Heart left ventricle (tissue), 16 donors: ENCODE data around the gene GNAO1. TPM values are rescaled to one million over a fixed set of nuclear protein-coding genes. Genes with fewer than 3 reads are reported as not detected.

ENCODE experiments used
- ATAC-seq, 4 donors: fragments of 200-7000 bp; cut with Tn5 transposase; one replicate each; pipeline ENCODE4 v1.9.1; 2020 to 2022; ENCODE audit warnings: moderate library complexity in 4 of 4, mild to moderate bottlenecking in 3 of 4, moderate number of reproducible peaks in 1 of 4
- DNase-seq, 5 donors: peaks; one replicate each; pipeline ENCODE4 v3.0.0-alpha.2; 2020
- H3K27ac ChIP-seq, 12 donors: fragments of 200-600 bp; sonication (generic) in 4 of 12; one replicate each; pipeline versions ENCODE4 v1.5.0 to v1.8.0; 2016 to 2022; ENCODE audit warnings: mild to moderate bottlenecking in 2 of 12
- H3K27me3 ChIP-seq, 9 donors: fragments of 200-600 bp; sonication (generic) in 2 of 9; one replicate each; pipeline versions ENCODE4 v1.5.1 to v1.8.0; 2016 to 2022; ENCODE audit warnings: mild to moderate bottlenecking in 3 of 9
- H3K36me3 ChIP-seq, 9 donors: fragments of 200-600 bp; sonication (generic) in 2 of 9; one replicate each; pipeline versions ENCODE4 v1.5.0 to v1.8.0; 2018 to 2022; ENCODE audit warnings: mild to moderate bottlenecking in 2 of 9
- H3K4me1 ChIP-seq, 12 donors: fragments of 200-600 bp; sonication (generic) in 4 of 12; one replicate each; pipeline versions ENCODE4 v1.5.0 to v1.8.0; 2016 to 2022; ENCODE audit warnings: mild to moderate bottlenecking in 3 of 12
- H3K4me3 ChIP-seq, 12 donors: fragments of 200-600 bp; sonication (generic) in 4 of 12; one replicate each; pipeline versions ENCODE4 v1.5.0 to v1.8.0; 2017 to 2022; ENCODE audit warnings: mild to moderate bottlenecking in 9 of 12, moderate library complexity in 4 of 12
- H3K9me3 ChIP-seq, 12 donors: fragments of 200-600 bp; sonication (generic) in 4 of 12; one replicate each; pipeline versions ENCODE4 v1.5.0 to v1.8.0; 2016 to 2022; ENCODE audit warnings: mild to moderate bottlenecking in 1 of 12
- POLR2A ChIP-seq, 2 donors: fragments of 450-650 bp; IDR thresholded peaks; one replicate each; pipeline ENCODE4 v1.6.1; 2017; ENCODE audit warnings: antibody characterized with exemption in 2 of 2, mild to moderate bottlenecking in 2 of 2, moderate library complexity in 2 of 2
- WGBS, 4 donors: extraction: QIAGEN DNeasy Blood & Tissue Kit in 2 of 4; methylation state at CpG; one replicate each; pipeline versions ENCODE4 v1.1.5 to v1.1.7; 2013 to 2018; 5-methylcytosine and 5-hydroxymethylcytosine counted together
- intact Hi-C, 10 donors: fragments of 100-400 bp; cut with DNase I; formaldehyde crosslinking; loops; one replicate each; pipeline versions ENCODE4 v1.11.1 to v1.14.2; 2022
- polyA plus RNA-seq, 2 donors: library from polyadenylated mRNA; stranded (reverse); fragments of 200-250 nt; gene quantifications; one replicate each; pipeline ENCODE4 v1.2.3, GENCODE V29; 2013
- total RNA-seq, 9 donors: library from RNA; depleted of rRNA in 2 of 9; stranded (reverse); fragments of >200 nt in 2 of 9; fragmentation: NEBNext Ultra II Directional in 3 of 9; extraction: Animal tissue kit (Norgen Biotek cat#: 25700) in 3 of 9; gene quantifications; one replicate each; pipeline versions ENCODE4 v1.1.0 to v1.2.4, GENCODE V29; 2016 to 2023
- TF ChIP-seq, protein P1 (sequence below), 12 donors: fragments of 200-600 bp; sonication (generic) in 4 of 12; IDR thresholded peaks; one replicate each; pipeline versions ENCODE4 v1.5.0 to v1.8.0; 2018 to 2022; ENCODE audit warnings: antibody characterized with exemption in 12 of 12, mild to moderate bottlenecking in 5 of 12
- donor health status: ischemic (EF 13 %, LVEDD 7.1; RV severe dilation, severe dysfunction).
- donor health status: healthy with polysubstance abuse.
- donor health status: DM: no; HTN: yes; CAD: no.
- donor health status: DM: no; HTN: no; CAD: no.
- donor health status: ischemic (EF 25% LVEDD 6.9; RV normal size, moderate dysfunction).
- donor health status: ischemic (EF 25% LVEDD 5.7; RV mildly dilated, moderate dysfunction).
- donor health status: healthy.
- donor health status: DM: yes; HTN: yes; CAD: no.
- donor health status: ischemic (EF 35%, LVEDD 5.7; RV mildly dilated, moderate dysfunction).
- donor health status: nonischemic (EF 11% LVEDD 7.7; RV severe dilation, severe dysfunction).
- donor health status: DM: yes; HTN: yes; CAD: no.
- donor health status: PGD.
- donor health status: ischemic (EF 29% LVEDD 5.4; RV normal size, mild dysfunction).
- donor health status: nonischemic (EF 23%, LVEDD 6.1; RV moderate dilation, normal function).

The GNAO1 gene
- total and polyA plus RNA-seq, 11 donors: 1.4 to 26.8 (median 12.0) TPM

DNA sequence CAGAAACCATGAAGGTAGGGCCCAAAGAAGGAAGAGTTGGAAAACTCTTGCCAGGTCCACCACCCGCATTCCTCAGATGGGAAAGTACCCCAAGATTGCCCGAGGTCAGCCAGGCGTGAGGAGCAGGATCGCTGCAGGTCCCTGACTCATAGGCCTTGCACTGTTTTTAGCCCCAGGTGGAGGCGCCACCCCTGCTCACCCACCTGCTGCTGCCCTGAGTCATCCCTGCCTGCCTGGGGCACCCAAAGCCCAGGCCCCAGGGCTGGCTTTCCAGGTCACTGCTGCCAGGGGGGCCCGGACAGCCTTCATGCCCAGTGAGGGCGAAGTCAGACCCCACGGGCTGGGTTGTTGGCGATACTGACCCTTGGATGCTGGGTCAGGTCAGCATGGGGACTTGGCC is 133.1 kb downstream of the GNAO1 start:
- WGBS, 4 donors: 92 to 96% (median 96%) methylated on average over 8 to 9 of the region's 9 CpGs

DNA sequence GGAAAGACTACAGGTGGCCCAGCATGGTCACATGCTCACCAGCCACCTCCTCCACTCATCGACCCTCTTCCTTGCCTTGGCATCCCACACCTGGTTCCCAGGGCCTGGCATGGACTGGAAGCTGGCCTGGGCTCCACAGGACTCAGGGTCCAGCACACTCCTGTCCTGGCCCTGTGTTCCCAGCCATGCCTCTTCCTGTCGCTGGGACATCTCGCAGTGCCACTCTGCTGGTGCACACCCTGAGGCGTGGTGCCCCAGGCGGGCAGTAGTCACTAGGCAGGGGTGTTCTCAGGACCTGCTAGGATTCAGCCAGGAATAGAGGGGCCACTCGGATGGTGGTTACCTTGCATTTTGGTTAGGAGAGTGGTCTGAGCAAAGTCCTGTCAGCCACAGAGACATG is 134.7 kb downstream of the GNAO1 start:
- H3K36me3 ChIP-seq: peaks cover 0 to 3% (median 0%) of the 10 kb centered on the region in 9 donors
- ATAC-seq: no peak
- H3K4me3 ChIP-seq: no peak overlapping the region
- no peaks in the 10 kb centered on the region for H3K9me3 ChIP-seq
- H3K4me1 ChIP-seq: no peaks in the 10 kb centered on the region
- no peaks in the 10 kb centered on the region for H3K27me3 ChIP-seq
- intact Hi-C loops: no loop called here
- TF ChIP-seq, protein P1, sequence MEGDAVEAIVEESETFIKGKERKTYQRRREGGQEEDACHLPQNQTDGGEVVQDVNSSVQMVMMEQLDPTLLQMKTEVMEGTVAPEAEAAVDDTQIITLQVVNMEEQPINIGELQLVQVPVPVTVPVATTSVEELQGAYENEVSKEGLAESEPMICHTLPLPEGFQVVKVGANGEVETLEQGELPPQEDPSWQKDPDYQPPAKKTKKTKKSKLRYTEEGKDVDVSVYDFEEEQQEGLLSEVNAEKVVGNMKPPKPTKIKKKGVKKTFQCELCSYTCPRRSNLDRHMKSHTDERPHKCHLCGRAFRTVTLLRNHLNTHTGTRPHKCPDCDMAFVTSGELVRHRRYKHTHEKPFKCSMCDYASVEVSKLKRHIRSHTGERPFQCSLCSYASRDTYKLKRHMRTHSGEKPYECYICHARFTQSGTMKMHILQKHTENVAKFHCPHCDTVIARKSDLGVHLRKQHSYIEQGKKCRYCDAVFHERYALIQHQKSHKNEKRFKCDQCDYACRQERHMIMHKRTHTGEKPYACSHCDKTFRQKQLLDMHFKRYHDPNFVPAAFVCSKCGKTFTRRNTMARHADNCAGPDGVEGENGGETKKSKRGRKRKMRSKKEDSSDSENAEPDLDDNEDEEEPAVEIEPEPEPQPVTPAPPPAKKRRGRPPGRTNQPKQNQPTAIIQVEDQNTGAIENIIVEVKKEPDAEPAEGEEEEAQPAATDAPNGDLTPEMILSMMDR (IDR thresholded peaks at IDR 0.05): no peak
- TF ChIP-seq POLR2A (IDR thresholded peaks at IDR 0.05): no peak
- no peak overlapping the region for H3K27ac ChIP-seq
- DNase-seq: no peak
- 82 to 91% (median 89%) methylated on average over 6 of the region's 6 CpGs for WGBS, 4 donors

More for the DNA sequence above, 133.1 kb downstream of the GNAO1 start:
- ATAC-seq: no peak
- no peaks in the 10 kb centered on the region for H3K4me1 ChIP-seq
- H3K27me3 ChIP-seq: no peaks in the 10 kb centered on the region
- no peaks in the 10 kb centered on the region for H3K9me3 ChIP-seq
- TF ChIP-seq, protein P1 (IDR thresholded peaks at IDR 0.05): no peak
- TF ChIP-seq POLR2A (IDR thresholded peaks at IDR 0.05): no peak
- intact Hi-C loops: no loop called here
- DNase-seq: no peak
- no peak overlapping the region for H3K4me3 ChIP-seq
- peaks cover 0 to under 1% (median 0%) of the 10 kb centered on the region in 9 donors for H3K36me3 ChIP-seq
- H3K27ac ChIP-seq: no peak overlapping the region

DNA sequence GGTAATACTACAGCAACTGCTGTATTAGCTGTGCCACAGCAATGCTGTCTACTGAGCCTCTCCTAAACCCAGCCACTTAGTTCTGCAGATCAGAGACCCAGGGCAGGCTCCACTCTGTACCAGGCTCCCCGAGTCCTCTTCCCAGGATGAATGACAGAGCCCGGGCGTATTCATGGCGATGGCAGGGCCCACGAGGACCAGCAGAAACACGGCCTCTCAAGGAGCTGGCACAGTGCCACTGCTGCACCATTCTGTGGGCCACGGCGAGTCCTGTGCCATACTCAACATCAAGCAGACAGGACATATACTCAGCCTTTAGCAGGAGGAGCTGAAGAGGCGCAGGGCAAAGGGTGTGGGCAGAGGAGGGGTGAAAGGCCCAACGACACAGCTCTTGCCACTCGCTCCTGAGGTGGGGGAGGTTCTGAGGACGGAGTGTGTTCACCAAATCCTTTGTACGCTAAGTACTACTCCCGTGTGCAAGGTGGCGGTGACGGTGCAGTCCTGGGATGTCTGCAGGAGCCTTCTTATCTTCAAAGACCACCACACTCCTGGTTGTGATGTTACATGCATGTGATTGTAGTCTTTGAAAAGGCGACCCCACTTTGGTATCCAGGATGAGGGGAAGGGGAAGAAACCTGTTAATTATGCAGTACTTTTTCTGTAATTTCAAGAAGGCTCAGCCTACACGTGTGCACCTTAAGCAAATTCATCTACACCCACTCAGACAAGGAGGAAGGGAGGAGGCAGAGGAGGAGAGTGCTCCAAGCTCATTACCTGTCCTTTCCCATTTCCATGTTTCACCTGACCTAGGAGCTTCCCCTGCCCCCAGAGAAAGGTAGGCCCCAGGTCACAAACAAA is 136.0 kb downstream of the GNAO1 start:
- Histone ChIP-seq H3K27ac (no peak overlapping the region), H3K9me3 (no peaks in the 10 kb centered on the region), H3K36me3 (peaks cover 0 to 3% (median 0%) of the 10 kb centered on the region in 9 donors), H3K27me3 (no peaks in the 10 kb centered on the region), H3K4me3 (no peak overlapping the region), H3K4me1 (no peaks in the 10 kb centered on the region)
- ATAC-seq: no peak
- DNase-seq: no peak
- 85 to 90% (median 89%) methylated on average over 14 to 18 of the region's 18 CpGs for WGBS, 4 donors
- intact Hi-C loops: no loop called here
- TF ChIP-seq, protein P1 (IDR thresholded peaks at IDR 0.05): no peak
- no peak for TF ChIP-seq POLR2A (IDR thresholded peaks at IDR 0.05)

DNA sequence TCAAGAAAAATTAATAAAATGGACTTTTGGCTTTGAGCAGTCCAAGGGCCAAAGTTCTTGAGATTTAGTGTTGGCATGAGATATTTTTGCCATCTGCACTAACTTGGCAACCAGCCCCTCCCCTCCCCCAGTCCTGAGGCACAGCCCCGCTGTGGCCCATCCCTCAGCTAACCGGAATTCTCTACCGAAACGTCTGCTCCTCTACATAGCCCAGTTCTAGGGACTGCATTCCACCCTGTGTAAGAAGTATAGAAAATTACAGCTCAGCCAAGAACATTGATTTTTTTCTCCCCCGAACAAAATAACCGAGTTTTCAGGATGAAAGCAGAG is 136.6 kb downstream of the GNAO1 start:
- TF ChIP-seq, protein P1 (IDR thresholded peaks at IDR 0.05): no peak
- no peak for TF ChIP-seq POLR2A (IDR thresholded peaks at IDR 0.05)
- no peak for ATAC-seq
- peaks cover 0 to 3% (median 0%) of the 10 kb centered on the region in 9 donors for H3K36me3 ChIP-seq
- H3K27me3 ChIP-seq: no peaks in the 10 kb centered on the region
- no peak overlapping the region for H3K4me3 ChIP-seq
- no peaks in the 10 kb centered on the region for H3K9me3 ChIP-seq
- DNase-seq: no peak
- no peak overlapping the region for H3K27ac ChIP-seq
- WGBS, 4 donors: 85 to 90% (median 87%) methylated on average over 6 of the region's 6 CpGs
- intact Hi-C loops: no loop called here
- peaks cover 0 to 3% (median 0%) of the 10 kb centered on the region in 12 donors for H3K4me1 ChIP-seq
